HEK293 (cell line): ENCODE results near the gene ZNF619.

Experiments
- GFI1B ChIP-seq: fragments of 450-650 bp; formaldehyde crosslinking; IDR thresholded peaks from 2 replicates; pipeline ENCODE4 v1.5.1; 2016; ENCODE audit warnings: missing biosample characterization, missing genetic modification characterization
- GLI2 ChIP-seq: fragments of 450-650 bp; formaldehyde crosslinking; IDR thresholded peaks from 2 replicates; pipeline ENCODE4; 2017; ENCODE audit warnings: missing biosample characterization, missing genetic modification characterization, low read depth, borderline replicate concordance
- GLI4 ChIP-seq: fragments of 450-650 bp; formaldehyde crosslinking; IDR thresholded peaks from 2 replicates; pipeline ENCODE4 v1.5.1; 2016; ENCODE audit warnings: missing biosample characterization, missing genetic modification characterization
- KLF9 ChIP-seq: fragments of 450-650 bp; formaldehyde crosslinking; IDR thresholded peaks from 2 replicates; pipeline ENCODE4 v1.5.1; 2016; ENCODE audit warnings: missing biosample characterization, missing genetic modification characterization, low read depth
- PRDM4 ChIP-seq: fragments of 450-650 bp; formaldehyde crosslinking; IDR thresholded peaks from 2 replicates; pipeline ENCODE4 v1.5.1; 2017; ENCODE audit warnings: missing biosample characterization, missing genetic modification characterization
- SALL2 ChIP-seq: fragments of 450-650 bp; formaldehyde crosslinking; IDR thresholded peaks from 2 replicates; pipeline ENCODE4 v1.5.0; 2017; ENCODE audit warnings: missing biosample characterization, mild to moderate bottlenecking, missing genetic modification characterization, borderline replicate concordance
- ZFP3 ChIP-seq: fragments of 450-650 bp; formaldehyde crosslinking; IDR thresholded peaks from 2 replicates; pipeline ENCODE4 v1.5.1; 2016; ENCODE audit warnings: low read depth, missing biosample characterization, missing genetic modification characterization
- ZNF274 ChIP-seq, 2 experiments: fragments of 200-500 bp in 1 of 2; fragments of 450-650 bp in 1 of 2; sonication (Bioruptor generic) in 1 of 2; formaldehyde crosslinking in 1 of 2; IDR thresholded peaks; 2 replicates each; pipeline versions ENCODE4 v1.5.1 to v1.6.1; 2014 to 2016; ENCODE audit warnings: borderline replicate concordance in 1 of 2, inconsistent platforms in 1 of 2, low read length in 1 of 2, missing biosample characterization in 1 of 2, missing genetic modification characterization in 1 of 2
- ZNF335 ChIP-seq: fragments of 450-650 bp; formaldehyde crosslinking; conservative IDR thresholded peaks from 2 replicates; pipeline ENCODE4 v1.5.1; 2016; ENCODE audit warnings: missing biosample characterization, missing genetic modification characterization
- ZNF350 ChIP-seq: fragments of 450-650 bp; formaldehyde crosslinking; IDR thresholded peaks from 2 replicates; pipeline ENCODE4 v1.5.0; 2017; ENCODE audit warnings: missing biosample characterization, mild to moderate bottlenecking, missing genetic modification characterization
- ZNF362 ChIP-seq: fragments of 450-650 bp; formaldehyde crosslinking; IDR thresholded peaks from 2 replicates; pipeline ENCODE4 v1.5.1; 2016; ENCODE audit warnings: missing biosample characterization, missing genetic modification characterization
- ZNF391 ChIP-seq: fragments of 450-650 bp; formaldehyde crosslinking; IDR thresholded peaks from 2 replicates; pipeline ENCODE4 v1.5.1; 2016; ENCODE audit warnings: low read depth, missing biosample characterization, missing genetic modification characterization, borderline replicate concordance
- ZNF398 ChIP-seq: fragments of 450-650 bp; formaldehyde crosslinking; IDR thresholded peaks from 2 replicates; pipeline ENCODE4 v1.5.1; 2017; ENCODE audit warnings: missing biosample characterization, missing genetic modification characterization
- ZNF548 ChIP-seq: fragments of 450-650 bp; formaldehyde crosslinking; IDR thresholded peaks from 2 replicates; pipeline ENCODE4 v1.5.1; 2016; ENCODE audit warnings: missing biosample characterization, missing genetic modification characterization
- ZNF585B ChIP-seq: fragments of 450-650 bp; formaldehyde crosslinking; IDR thresholded peaks from 2 replicates; pipeline ENCODE4 v1.5.1; 2016; ENCODE audit warnings: missing biosample characterization, missing genetic modification characterization
- ZNF621 ChIP-seq: fragments of 450-650 bp; formaldehyde crosslinking; IDR thresholded peaks from 2 replicates; pipeline ENCODE4 v1.5.1; 2017; ENCODE audit warnings: missing biosample characterization, missing genetic modification characterization
- ZNF645 ChIP-seq: fragments of 450-650 bp; formaldehyde crosslinking; IDR thresholded peaks from 2 replicates; pipeline ENCODE4; 2016; ENCODE audit warnings: missing biosample characterization, missing genetic modification characterization
- ZNF664 ChIP-seq: fragments of 450-650 bp; formaldehyde crosslinking; IDR thresholded peaks from 2 replicates; pipeline ENCODE4 v1.5.1; 2016; ENCODE audit warnings: missing biosample characterization, missing genetic modification characterization
- ZNF776 ChIP-seq: fragments of 450-650 bp; formaldehyde crosslinking; IDR thresholded peaks from 2 replicates; pipeline ENCODE4 v1.5.0; 2017; ENCODE audit warnings: missing biosample characterization, missing genetic modification characterization, borderline replicate concordance
- ZXDB ChIP-seq: fragments of 450-650 bp; formaldehyde crosslinking; IDR thresholded peaks from 2 replicates; pipeline ENCODE4 v1.5.1; 2016; ENCODE audit warnings: missing biosample characterization, missing genetic modification characterization
- TF ChIP-seq, protein P1 (sequence below): fragments of 450-650 bp; formaldehyde crosslinking; IDR thresholded peaks from 2 replicates; pipeline ENCODE4 v1.5.1; 2016; ENCODE audit warnings: missing biosample characterization, missing genetic modification characterization
- TF ChIP-seq, protein P2 (sequence below): fragments of 450-650 bp; formaldehyde crosslinking; IDR thresholded peaks from 2 replicates; pipeline ENCODE4 v1.5.1; 2016; ENCODE audit warnings: missing biosample characterization, missing genetic modification characterization
- TF ChIP-seq, protein P3 (sequence below): fragments of 450-650 bp; formaldehyde crosslinking; IDR thresholded peaks from 2 replicates; pipeline ENCODE4 v1.5.1; 2016; ENCODE audit warnings: missing biosample characterization, missing genetic modification characterization
- TF ChIP-seq, protein P4 (sequence below): fragments of 450-650 bp; formaldehyde crosslinking; IDR thresholded peaks from 2 replicates; pipeline ENCODE4 v1.5.1; 2017; ENCODE audit warnings: missing biosample characterization, missing genetic modification characterization
- TF ChIP-seq, protein P5 (sequence below): fragments of 450-650 bp; formaldehyde crosslinking; optimal IDR thresholded peaks from 2 replicates; pipeline ENCODE3; 2016; ENCODE audit warnings: missing biosample characterization, mild to moderate bottlenecking, missing genetic modification characterization

The ZNF619 gene

DNA sequence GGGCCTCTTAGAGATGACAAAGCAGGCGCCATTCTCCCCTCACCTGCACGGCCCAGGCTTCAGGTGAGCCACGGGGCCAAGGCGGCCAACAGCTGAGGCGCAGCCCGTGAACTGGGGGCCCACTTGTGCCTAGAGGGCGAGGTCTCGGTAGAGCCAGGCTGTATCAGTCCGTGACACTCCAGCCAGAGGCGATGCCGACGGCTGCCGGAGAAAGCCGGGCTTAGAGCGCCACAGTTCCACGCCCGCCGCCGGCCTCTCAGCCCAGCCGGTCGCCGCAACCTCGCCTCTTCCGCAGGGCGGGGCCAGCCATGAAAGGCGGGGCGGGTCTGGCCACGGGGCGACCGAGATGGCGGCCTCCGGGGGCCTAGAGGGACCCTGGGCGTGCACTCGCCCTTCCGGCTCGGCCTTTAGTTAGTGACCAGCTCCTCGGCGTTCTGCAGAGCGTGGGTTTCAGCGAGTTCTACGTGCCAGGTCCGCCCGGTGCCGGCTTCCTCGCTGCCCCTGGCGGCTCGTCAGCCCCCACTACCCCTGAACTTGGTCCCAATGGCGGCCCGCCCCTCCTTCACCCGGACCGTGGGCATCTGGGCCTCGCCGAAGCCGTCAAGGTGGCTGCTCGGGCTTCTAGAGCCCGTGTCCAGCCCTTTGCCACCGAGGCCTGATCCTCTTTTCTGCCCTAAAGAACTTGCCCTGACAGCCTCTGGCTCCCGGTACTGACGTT, 47.8 kb downstream of the ZNF619 start, which contains the start of gene ZNF621 (continued):
- TF ChIP-seq, protein P1, sequence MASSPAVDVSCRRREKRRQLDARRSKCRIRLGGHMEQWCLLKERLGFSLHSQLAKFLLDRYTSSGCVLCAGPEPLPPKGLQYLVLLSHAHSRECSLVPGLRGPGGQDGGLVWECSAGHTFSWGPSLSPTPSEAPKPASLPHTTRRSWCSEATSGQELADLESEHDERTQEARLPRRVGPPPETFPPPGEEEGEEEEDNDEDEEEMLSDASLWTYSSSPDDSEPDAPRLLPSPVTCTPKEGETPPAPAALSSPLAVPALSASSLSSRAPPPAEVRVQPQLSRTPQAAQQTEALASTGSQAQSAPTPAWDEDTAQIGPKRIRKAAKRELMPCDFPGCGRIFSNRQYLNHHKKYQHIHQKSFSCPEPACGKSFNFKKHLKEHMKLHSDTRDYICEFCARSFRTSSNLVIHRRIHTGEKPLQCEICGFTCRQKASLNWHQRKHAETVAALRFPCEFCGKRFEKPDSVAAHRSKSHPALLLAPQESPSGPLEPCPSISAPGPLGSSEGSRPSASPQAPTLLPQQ (tag by site-specific recombination), result 0 out of 2 replicates have a peak, but pooled peaks have one; percentile 57
- TF ChIP-seq, protein P2, sequence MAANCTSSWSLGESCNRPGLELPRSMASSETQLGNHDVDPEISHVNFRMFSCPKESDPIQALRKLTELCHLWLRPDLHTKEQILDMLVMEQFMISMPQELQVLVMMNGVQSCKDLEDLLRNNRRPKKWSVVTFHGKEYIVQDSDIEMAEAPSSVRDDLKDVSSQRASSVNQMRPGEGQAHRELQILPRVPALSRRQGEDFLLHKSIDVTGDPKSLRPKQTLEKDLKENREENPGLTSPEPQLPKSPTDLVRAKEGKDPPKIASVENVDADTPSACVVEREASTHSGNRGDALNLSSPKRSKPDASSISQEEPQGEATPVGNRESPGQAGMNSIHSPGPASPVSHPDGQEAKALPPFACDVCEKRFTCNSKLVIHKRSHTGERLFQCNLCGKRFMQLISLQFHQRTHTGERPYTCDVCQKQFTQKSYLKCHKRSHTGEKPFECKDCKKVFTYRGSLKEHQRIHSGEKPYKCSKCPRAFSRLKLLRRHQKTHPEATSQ (tag by site-specific recombination), result no peak
- TF ChIP-seq GLI4 (tag by site-specific recombination) (no peak), SALL2 (no peak), ZNF274 (IDR thresholded peaks at IDR 0.05; ENCODE audit: low read length) (no peak), ZNF274 (tag by site-specific recombination; IDR thresholded peaks at IDR 0.05; ENCODE audit: borderline replicate concordance) (no peak), ZNF776 (tag by site-specific recombination) (no peak), ZXDB (tag by site-specific recombination) (0 out of 2 replicates have a peak, but pooled peaks have one; percentile 57), GLI2 (tag by site-specific recombination) (no peak), ZNF645 (tag by site-specific recombination) (no peak), ZNF350 (tag by site-specific recombination) (no peak), ZNF335 (tag by site-specific recombination) (peak; percentile 81), ZNF391 (tag by site-specific recombination) (no peak), ZNF621 (tag by site-specific recombination) (no peak), ZNF585B (tag by site-specific recombination) (no peak), ZNF362 (no peak), ZNF548 (tag by site-specific recombination) (no peak), ZFP3 (tag by site-specific recombination) (no peak), ZNF398 (tag by site-specific recombination) (peak; percentile 8; the same call in 1 of the 2 replicates), ZNF664 (no peak), KLF9 (tag by site-specific recombination) (peak; percentile 66), PRDM4 (tag by site-specific recombination) (no peak), GFI1B (tag by site-specific recombination) (no peak)
- TF ChIP-seq, protein P3, sequence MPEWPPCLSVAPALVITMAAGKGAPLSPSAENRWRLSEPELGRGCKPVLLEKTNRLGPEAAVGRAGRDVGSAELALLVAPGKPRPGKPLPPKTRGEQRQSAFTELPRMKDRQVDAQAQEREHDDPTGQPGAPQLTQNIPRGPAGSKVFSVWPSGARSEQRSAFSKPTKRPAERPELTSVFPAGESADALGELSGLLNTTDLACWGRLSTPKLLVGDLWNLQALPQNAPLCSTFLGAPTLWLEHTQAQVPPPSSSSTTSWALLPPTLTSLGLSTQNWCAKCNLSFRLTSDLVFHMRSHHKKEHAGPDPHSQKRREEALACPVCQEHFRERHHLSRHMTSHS (tag by site-specific recombination), result no peak
- TF ChIP-seq, protein P4, sequence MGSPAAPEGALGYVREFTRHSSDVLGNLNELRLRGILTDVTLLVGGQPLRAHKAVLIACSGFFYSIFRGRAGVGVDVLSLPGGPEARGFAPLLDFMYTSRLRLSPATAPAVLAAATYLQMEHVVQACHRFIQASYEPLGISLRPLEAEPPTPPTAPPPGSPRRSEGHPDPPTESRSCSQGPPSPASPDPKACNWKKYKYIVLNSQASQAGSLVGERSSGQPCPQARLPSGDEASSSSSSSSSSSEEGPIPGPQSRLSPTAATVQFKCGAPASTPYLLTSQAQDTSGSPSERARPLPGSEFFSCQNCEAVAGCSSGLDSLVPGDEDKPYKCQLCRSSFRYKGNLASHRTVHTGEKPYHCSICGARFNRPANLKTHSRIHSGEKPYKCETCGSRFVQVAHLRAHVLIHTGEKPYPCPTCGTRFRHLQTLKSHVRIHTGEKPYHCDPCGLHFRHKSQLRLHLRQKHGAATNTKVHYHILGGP (tag by site-specific recombination), result no peak
- TF ChIP-seq, protein P5, sequence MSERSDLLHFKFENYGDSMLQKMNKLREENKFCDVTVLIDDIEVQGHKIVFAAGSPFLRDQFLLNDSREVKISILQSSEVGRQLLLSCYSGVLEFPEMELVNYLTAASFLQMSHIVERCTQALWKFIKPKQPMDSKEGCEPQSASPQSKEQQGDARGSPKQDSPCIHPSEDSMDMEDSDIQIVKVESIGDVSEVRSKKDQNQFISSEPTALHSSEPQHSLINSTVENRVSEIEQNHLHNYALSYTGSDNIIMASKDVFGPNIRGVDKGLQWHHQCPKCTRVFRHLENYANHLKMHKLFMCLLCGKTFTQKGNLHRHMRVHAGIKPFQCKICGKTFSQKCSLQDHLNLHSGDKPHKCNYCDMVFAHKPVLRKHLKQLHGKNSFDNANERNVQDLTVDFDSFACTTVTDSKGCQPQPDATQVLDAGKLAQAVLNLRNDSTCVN (tag by site-specific recombination), result peak; percentile 44
